Urinary bladder (tissue), 4 donors: ENCODE measurements around the gene SLC9A8. TPM values are rescaled to one million over a fixed set of nuclear protein-coding genes. Genes with fewer than 3 reads are reported as not detected.
A peak's percentile ranks its signal among the peaks of the same experiment; 100 is the strongest.

ENCODE experiments used
- DNase-seq: peaks from one replicate; pipeline ENCODE4 v3.0.0-alpha.2; 2015; ENCODE audit errors: extremely low spot score
- H3K27ac ChIP-seq: one replicate; pipeline ENCODE4 v1.5.1; 2013; ENCODE audit warnings: low read depth, mild to moderate bottlenecking, moderate library complexity
- H3K36me3 ChIP-seq: one replicate; pipeline ENCODE4 v1.6.1; 2013; ENCODE audit warnings: mild to moderate bottlenecking, moderate library complexity; ENCODE audit not compliant: insufficient read depth
- H3K4me1 ChIP-seq: one replicate; pipeline ENCODE4 v1.6.1; 2013; ENCODE audit warnings: mild to moderate bottlenecking, moderate library complexity; ENCODE audit not compliant: insufficient read depth
- H3K4me3 ChIP-seq: one replicate; pipeline ENCODE4 v1.5.1; 2013; ENCODE audit warnings: low read depth, low read length
- WGBS: extraction: QIAGEN DNeasy Blood & Tissue Kit; methylation state at CpG from one replicate; pipeline ENCODE4 v1.1.7; 2013; 5-methylcytosine and 5-hydroxymethylcytosine counted together
- polyA plus RNA-seq: library from polyadenylated mRNA; stranded (reverse); fragments of 200-250 nt; gene quantifications from one replicate; pipeline ENCODE4 v1.2.3, GENCODE V29; 2013
- total RNA-seq: library from RNA; depleted of rRNA; stranded (reverse); fragments of >200 nt; gene quantifications from one replicate; pipeline ENCODE4 v1.2.3, GENCODE V29; 2014
- donor health status: healthy with polysubstance abuse.
- donor health status: healthy.

Gene SLC9A8
- total and polyA plus RNA-seq, 2 donors = 7.6 to 9.7 TPM

- 13% methylated on average over 11 of the region's 11 CpGs for WGBS
- H3K36me3 ChIP-seq = peaks cover 5% of the 10 kb centered on the region
- peaks cover 2% of the 10 kb centered on the region for H3K4me1 ChIP-seq
- no peak for DNase-seq
- H3K4me3 ChIP-seq = peak overlapping the region; percentile 87
- H3K27ac ChIP-seq = peak overlapping the region; percentile 94
Measured at GRCh38 chr20:49813305-49813974, 812 bp downstream of the SLC9A8 start.

DNA sequence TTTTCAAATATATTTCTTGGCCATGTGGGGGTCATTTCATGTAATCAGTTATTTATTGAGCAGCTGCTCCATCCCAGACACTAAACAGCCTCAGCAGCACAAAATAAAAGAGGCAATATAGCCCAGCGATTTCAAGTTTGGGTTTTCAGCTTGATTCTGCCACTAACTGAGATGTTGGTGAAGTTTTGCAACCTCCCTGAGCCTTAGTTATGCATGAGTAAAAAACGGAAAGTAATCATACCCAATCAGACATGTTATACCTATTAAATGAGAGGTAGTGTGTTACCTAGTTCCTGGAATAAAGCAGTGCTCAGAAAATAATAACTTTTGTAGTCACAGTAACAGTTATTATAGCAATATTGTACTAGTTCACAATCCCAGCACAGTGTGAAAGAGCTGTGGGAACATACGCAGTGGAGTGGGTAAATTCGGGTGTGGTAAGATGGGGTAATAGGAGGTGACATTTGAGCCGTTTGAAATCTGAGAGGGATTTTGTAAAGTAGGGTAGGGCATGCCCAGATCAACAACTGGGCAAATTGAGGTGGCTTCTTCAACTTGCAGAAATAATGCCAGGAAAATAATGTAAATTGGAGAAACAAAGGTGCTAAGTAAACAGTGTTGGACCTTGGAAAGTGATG is 1.5 kb downstream of the SLC9A8 start:
- Histone ChIP-seq H3K36me3 (peaks cover 5% of the 10 kb centered on the region), H3K4me3 (no peak overlapping the region), H3K4me1 (peaks cover 2% of the 10 kb centered on the region), H3K27ac (peak overlapping the region; percentile 40)
- no peak for DNase-seq
- WGBS = 64% methylated on average over 5 of the region's 5 CpGs

DNA sequence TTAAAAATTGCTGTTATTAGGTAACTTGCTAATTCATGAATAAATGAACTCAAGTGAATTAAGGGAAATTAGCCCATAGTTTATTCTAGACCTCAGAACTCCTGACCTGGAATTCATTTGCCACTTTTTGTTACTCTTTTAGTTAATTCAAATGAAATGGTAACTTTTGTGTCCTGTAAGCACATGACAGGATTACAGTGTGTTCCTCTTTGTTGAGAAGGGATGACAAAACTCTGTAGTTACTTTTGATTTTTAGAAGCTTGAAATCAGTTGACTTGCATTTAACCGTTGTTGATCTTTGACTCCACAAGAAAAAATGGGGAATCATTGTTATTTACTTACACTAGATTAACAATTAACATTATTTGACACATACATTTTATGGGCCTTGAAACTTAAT is 6.2 kb downstream of the SLC9A8 start:
- DNase-seq = no peak

DNA sequence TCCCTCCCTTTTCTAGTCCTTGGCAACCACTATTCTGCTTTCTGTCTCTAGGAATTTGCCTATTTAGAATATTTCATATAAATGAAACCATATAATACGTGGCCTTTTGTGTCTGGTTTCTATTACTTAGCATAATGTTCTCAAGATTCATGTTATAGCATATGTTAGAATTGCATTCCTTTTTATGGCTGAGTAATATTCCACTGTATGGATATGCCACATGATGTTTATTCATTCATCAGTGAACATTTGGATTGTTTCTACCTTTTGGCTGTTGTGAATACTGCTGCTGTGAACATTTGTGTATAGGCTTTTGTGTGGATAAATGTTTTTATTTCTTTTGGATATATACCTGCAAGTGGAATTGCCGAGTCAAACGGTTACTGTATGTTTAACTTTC is 7.1 kb downstream of the SLC9A8 start:
- H3K27ac ChIP-seq = no peak overlapping the region
- no peak overlapping the region for H3K4me3 ChIP-seq
- peaks cover 6% of the 10 kb centered on the region for H3K4me1 ChIP-seq
- 99% methylated on average over 3 of the region's 3 CpGs for WGBS
- no peak for DNase-seq
- H3K36me3 ChIP-seq = peaks cover 5% of the 10 kb centered on the region

More for the DNA sequence above, 6.2 kb downstream of the SLC9A8 start:
- WGBS = 94% methylated on average over 1 of the region's 1 CpG
- Histone ChIP-seq H3K4me3 (no peak overlapping the region), H3K4me1 (peaks cover 6% of the 10 kb centered on the region), H3K36me3 (peaks cover 5% of the 10 kb centered on the region), H3K27ac (no peak overlapping the region)

- WGBS = 75% methylated on average over 2 of the region's 2 CpGs
- peaks cover 6% of the 10 kb centered on the region for H3K4me1 ChIP-seq
- H3K27ac ChIP-seq = no peak overlapping the region
- no peak for DNase-seq
- H3K4me3 ChIP-seq = no peak overlapping the region
- H3K36me3 ChIP-seq = peaks cover 3% of the 10 kb centered on the region
Measured at GRCh38 chr20:49821381-49821780, 8.8 kb downstream of the SLC9A8 start.

GRCh38 chr20:49821870-49822331 is 9.3 kb downstream of the SLC9A8 start:
- Histone ChIP-seq H3K4me1 (peaks cover 6% of the 10 kb centered on the region), H3K36me3 (peaks cover under 1% of the 10 kb centered on the region), H3K27ac (no peak overlapping the region), H3K4me3 (no peak overlapping the region)
- 48% methylated on average over 2 of the region's 2 CpGs for WGBS
- DNase-seq = no peak

- DNase-seq = no peak
- Histone ChIP-seq H3K27ac (peak overlapping the region; percentile 78), H3K4me3 (no peak overlapping the region), H3K4me1 (peaks cover 6% of the 10 kb centered on the region), H3K36me3 (no peaks in the 10 kb centered on the region)
- 64% methylated on average over 2 of the region's 2 CpGs for WGBS
Measured at GRCh38 chr20:49823152-49823847, 10.7 kb downstream of the SLC9A8 start.

DNA sequence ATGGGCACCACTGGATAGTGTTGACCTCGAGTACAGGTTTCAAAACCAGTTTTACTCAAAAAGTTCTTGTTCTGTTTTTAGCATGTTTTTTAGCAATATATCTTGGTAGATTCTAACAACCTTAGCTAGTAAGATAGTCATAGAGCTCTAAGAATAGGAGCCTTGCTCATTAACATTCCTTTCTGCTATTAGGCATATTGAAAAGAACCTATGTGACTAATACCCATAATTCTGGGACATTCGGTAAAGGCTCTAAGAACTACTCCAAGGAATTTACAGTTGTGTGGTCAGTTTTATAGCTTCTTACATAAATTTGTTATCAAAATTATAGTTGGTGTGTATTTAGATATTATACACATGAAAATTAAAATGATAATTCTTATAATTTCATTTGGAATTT is 11.6 kb downstream of the SLC9A8 start:
- no peak for DNase-seq
- Histone ChIP-seq H3K27ac (no peak overlapping the region), H3K36me3 (no peaks in the 10 kb centered on the region), H3K4me3 (no peak overlapping the region), H3K4me1 (peaks cover 6% of the 10 kb centered on the region)
- WGBS = 76% methylated on average over 2 of the region's 2 CpGs

- 85% methylated on average over 7 of the region's 7 CpGs for WGBS
- no peak for DNase-seq
- Histone ChIP-seq H3K4me3 (no peak overlapping the region), H3K36me3 (no peaks in the 10 kb centered on the region), H3K27ac (no peak overlapping the region), H3K4me1 (peaks cover 6% of the 10 kb centered on the region)
Measured at GRCh38 chr20:49825521-49826033, 12.9 kb downstream of the SLC9A8 start.

- peak overlapping the region; percentile 89 for H3K27ac ChIP-seq
- 64% methylated on average over 11 of the region's 11 CpGs for WGBS
- no peak for DNase-seq
- no peaks in the 10 kb centered on the region for H3K4me1 ChIP-seq
- H3K4me3 ChIP-seq = no peak overlapping the region
- no peaks in the 10 kb centered on the region for H3K36me3 ChIP-seq
Measured at GRCh38 chr20:49831022-49831769, 18.6 kb downstream of the SLC9A8 start.

DNA sequence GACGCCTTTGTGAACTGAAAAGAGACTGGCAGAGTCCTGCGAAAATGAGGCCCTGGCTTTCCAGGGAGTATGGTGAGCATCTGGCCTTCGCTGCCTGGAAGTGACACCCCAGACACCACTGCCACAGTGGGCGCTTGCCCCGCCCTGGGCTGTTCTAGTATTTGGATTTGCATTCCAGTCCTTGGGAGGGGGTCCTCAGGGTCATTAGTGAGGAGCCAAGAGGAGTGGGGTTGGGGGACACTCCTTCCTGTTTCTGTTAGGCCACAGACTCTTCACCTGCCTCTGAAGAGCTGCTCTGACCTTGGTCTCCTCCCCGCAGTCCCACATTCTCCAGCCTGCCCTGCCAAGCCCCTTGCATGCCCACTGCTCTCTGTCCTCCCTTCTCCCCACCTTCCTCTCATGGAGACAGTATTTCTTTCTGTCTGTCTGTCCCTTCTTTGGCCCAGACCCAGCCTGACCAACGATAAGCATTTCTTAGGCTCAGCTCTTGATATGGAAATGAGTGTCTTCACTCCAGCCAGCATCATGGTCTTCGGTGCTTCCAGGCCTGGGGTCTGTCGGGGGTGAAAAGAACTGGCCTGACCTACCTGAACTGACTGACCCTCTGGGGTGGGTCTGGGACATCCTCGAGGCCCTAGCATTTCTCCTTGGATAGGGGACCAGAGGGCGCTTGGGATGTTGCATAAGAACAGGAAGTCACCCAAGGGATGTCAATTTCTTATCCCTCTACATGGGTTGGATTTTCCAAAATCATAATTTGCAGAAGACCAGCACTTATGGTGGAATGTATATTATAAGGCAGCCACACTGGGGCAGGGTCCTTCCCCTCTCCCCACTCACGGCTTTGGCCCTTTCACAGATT is 19.4 kb downstream of the SLC9A8 start:
- Histone ChIP-seq H3K4me3 (no peak overlapping the region), H3K4me1 (no peaks in the 10 kb centered on the region), H3K36me3 (no peaks in the 10 kb centered on the region), H3K27ac (peak overlapping the region; percentile 89)
- 76% methylated on average over 12 of the region's 12 CpGs for WGBS
- no peak for DNase-seq

DNA sequence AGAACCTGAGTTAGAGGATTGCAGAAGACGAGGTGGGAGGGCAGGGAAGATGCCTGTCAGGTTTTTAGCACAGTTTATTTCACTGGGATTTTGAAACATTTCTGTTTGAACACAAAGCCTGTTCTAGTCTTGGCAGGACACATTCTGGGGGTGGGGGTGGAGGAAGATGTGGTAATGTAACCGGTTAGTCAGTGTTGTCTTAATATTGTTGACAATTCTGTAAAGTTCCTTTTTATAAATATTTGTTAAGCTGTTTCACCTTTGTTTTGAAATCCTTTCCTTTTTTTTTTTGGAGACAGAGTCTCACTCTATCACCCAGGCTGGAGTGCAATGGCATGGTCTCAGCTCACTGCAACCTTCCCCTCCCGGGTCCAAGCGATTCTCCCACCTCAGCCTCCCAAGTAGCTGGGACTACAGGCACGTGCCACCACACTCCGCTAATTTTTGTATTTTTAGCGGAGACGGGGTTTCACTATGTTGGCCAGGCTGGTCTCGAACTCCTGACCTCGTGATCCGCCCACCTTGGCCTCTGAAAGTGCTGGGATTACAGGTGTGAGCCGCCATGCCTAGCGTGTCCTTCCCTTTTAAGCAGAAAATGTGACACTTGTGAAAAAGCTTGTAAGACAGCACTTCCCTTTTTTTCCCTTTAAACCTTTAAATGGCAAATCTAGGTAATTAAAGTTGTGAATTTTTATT is 20.2 kb downstream of the SLC9A8 start:
- Histone ChIP-seq H3K36me3 (no peaks in the 10 kb centered on the region), H3K27ac (peak overlapping the region; percentile 89), H3K4me3 (no peak overlapping the region), H3K4me1 (no peaks in the 10 kb centered on the region)
- WGBS = 80% methylated on average over 13 of the region's 13 CpGs
- DNase-seq = no peak
